Measurements from ENCODE around the gene MOBP.

MOBP gene

GRCh38 chr3:39427506-39427905 is 40.0 kb upstream of the MOBP start:
- no peak overlapping the region for H3K4me3 ChIP-seq (ENCODE audit: low read depth, low read length)
- TF ChIP-seq CTCF (IDR thresholded peaks at IDR 0.05; ENCODE audit: low read depth, low read length): no peak
- no peak for TF ChIP-seq MAX (IDR thresholded peaks at IDR 0.05; ENCODE audit: low read depth, low read length)
- no peak for TF ChIP-seq POLR2A (IDR thresholded peaks at IDR 0.05; ENCODE audit: extremely low read depth, insufficient read length)
- no peak for TF ChIP-seq MYC (IDR thresholded peaks at IDR 0.05; ENCODE audit: low read depth, low read length)
- no peak for DNase-seq (ENCODE audit: low read depth)

GRCh38 chr3:39428745-39429201 is 38.7 kb upstream of the MOBP start:
- TF ChIP-seq MAX (IDR thresholded peaks at IDR 0.05; ENCODE audit: low read depth, low read length) (no peak), POLR2A (IDR thresholded peaks at IDR 0.05; ENCODE audit: extremely low read depth, insufficient read length) (no peak), MYC (IDR thresholded peaks at IDR 0.05; ENCODE audit: low read depth, low read length) (no peak), CTCF (IDR thresholded peaks at IDR 0.05; ENCODE audit: low read depth, low read length) (no peak)
- no peak for DNase-seq (ENCODE audit: low read depth)
- no peak overlapping the region for H3K4me3 ChIP-seq (ENCODE audit: low read depth, low read length)

GRCh38 chr3:39429466-39429865 is 38.0 kb upstream of the MOBP start:
- H3K4me3 ChIP-seq (ENCODE audit: low read depth, low read length): no peak overlapping the region
- TF ChIP-seq POLR2A (IDR thresholded peaks at IDR 0.05; ENCODE audit: extremely low read depth, insufficient read length): no peak
- TF ChIP-seq MAX (IDR thresholded peaks at IDR 0.05; ENCODE audit: low read depth, low read length): no peak
- no peak for TF ChIP-seq MYC (IDR thresholded peaks at IDR 0.05; ENCODE audit: low read depth, low read length)
- no peak for TF ChIP-seq CTCF (IDR thresholded peaks at IDR 0.05; ENCODE audit: low read depth, low read length)
- no peak for DNase-seq (ENCODE audit: low read depth)

GRCh38 chr3:39432342-39432741 is 35.1 kb upstream of the MOBP start:
- no peak overlapping the region for H3K4me3 ChIP-seq (ENCODE audit: low read depth, low read length)
- TF ChIP-seq POLR2A (IDR thresholded peaks at IDR 0.05; ENCODE audit: extremely low read depth, insufficient read length) (no peak), MAX (IDR thresholded peaks at IDR 0.05; ENCODE audit: low read depth, low read length) (no peak), CTCF (IDR thresholded peaks at IDR 0.05; ENCODE audit: low read depth, low read length) (no peak), MYC (IDR thresholded peaks at IDR 0.05; ENCODE audit: low read depth, low read length) (no peak)
- DNase-seq (ENCODE audit: low read depth): no peak

GRCh38 chr3:39433642-39434041 is 33.8 kb upstream of the MOBP start:
- DNase-seq (ENCODE audit: low read depth): no peak
- no peak for TF ChIP-seq MYC (IDR thresholded peaks at IDR 0.05; ENCODE audit: low read depth, low read length)
- TF ChIP-seq MAX (IDR thresholded peaks at IDR 0.05; ENCODE audit: low read depth, low read length): no peak
- no peak for TF ChIP-seq CTCF (IDR thresholded peaks at IDR 0.05; ENCODE audit: low read depth, low read length)
- no peak for TF ChIP-seq POLR2A (IDR thresholded peaks at IDR 0.05; ENCODE audit: extremely low read depth, insufficient read length)
- no peak overlapping the region for H3K4me3 ChIP-seq (ENCODE audit: low read depth, low read length)

- TF ChIP-seq MYC (IDR thresholded peaks at IDR 0.05; ENCODE audit: low read depth, low read length): no peak
- no peak overlapping the region for H3K4me3 ChIP-seq (ENCODE audit: low read depth, low read length)
- DNase-seq (ENCODE audit: low read depth): no peak
Observed at GRCh38 chr3:39434574-39434973, 32.9 kb upstream of the MOBP start.

Data from NB4 (cell line).